ENCODE results near the gene NDUFV2.

DNA sequence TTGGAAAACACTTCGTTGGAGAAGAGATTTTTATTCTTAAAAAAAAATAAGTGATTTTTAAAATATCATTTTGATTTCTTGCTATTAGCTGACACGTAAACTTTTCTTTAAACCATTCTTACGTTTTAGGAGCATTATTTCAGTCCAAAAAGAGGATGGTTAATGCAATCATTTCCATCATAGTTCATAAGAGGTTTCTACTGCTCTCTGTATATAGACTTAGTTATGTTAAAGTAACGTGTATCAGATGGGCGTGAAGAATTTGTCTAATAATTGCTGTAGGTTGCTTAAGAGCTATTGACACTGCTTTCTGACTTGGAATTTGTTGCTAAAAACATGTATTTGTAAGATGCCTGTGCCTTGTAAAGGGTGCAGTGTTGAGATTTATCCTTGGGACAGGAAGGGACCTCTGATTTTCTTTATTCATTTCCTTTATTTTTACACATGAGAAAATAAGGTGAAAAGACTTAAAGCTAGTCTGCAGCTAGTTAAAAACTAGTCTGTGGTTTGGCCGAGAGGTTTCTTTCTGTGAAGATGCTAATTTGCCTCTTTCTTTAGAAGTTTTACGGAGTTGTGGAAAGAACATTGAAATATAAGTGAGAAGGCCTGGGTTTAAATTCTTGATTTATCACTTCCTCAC is 37.0 kb downstream of the NDUFV2 start:
- TF ChIP-seq, protein P1, sequence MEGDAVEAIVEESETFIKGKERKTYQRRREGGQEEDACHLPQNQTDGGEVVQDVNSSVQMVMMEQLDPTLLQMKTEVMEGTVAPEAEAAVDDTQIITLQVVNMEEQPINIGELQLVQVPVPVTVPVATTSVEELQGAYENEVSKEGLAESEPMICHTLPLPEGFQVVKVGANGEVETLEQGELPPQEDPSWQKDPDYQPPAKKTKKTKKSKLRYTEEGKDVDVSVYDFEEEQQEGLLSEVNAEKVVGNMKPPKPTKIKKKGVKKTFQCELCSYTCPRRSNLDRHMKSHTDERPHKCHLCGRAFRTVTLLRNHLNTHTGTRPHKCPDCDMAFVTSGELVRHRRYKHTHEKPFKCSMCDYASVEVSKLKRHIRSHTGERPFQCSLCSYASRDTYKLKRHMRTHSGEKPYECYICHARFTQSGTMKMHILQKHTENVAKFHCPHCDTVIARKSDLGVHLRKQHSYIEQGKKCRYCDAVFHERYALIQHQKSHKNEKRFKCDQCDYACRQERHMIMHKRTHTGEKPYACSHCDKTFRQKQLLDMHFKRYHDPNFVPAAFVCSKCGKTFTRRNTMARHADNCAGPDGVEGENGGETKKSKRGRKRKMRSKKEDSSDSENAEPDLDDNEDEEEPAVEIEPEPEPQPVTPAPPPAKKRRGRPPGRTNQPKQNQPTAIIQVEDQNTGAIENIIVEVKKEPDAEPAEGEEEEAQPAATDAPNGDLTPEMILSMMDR (conservative IDR thresholded peaks at IDR 0.05; ENCODE audit: low read depth, low read length) = no peak
- TF ChIP-seq EZH2phosphoT487 (IDR thresholded peaks at IDR 0.05; ENCODE audit: borderline replicate concordance, low read length) = no peak
